GM15510 (cell line): ENCODE results near the gene PTCH1.
A peak's percentile ranks its signal among the peaks of the same experiment; 100 is the strongest.

Experiments used
- POLR2A ChIP-seq: IDR thresholded peaks from 3 replicates; pipeline ENCODE4 v1.6.1; 2011; ENCODE audit warnings: borderline replicate concordance; ENCODE audit not compliant: insufficient read length; ENCODE audit errors: extremely low read depth

The PTCH1 gene

GRCh38 chr9:95506428-95506677 is 10.4 kb downstream of the PTCH1 start:
- TF ChIP-seq POLR2A = no peak

GRCh38 chr9:95505717-95506427 is 10.9 kb downstream of the PTCH1 start:
- peak; percentile 53 for TF ChIP-seq POLR2A

- no peak for TF ChIP-seq POLR2A
Observed at GRCh38 chr9:95505072-95505716, 11.6 kb downstream of the PTCH1 start.

GRCh38 chr9:95504053-95504963 is 12.5 kb downstream of the PTCH1 start:
- TF ChIP-seq POLR2A = no peak

GRCh38 chr9:95503369-95503768 is 13.4 kb downstream of the PTCH1 start:
- TF ChIP-seq POLR2A = no peak

GRCh38 chr9:95502248-95502647 is 14.5 kb downstream of the PTCH1 start:
- no peak for TF ChIP-seq POLR2A

- TF ChIP-seq POLR2A = no peak
Observed at GRCh38 chr9:95499847-95500246, 16.9 kb downstream of the PTCH1 start.

- TF ChIP-seq POLR2A = no peak
Observed at GRCh38 chr9:95499046-95499676, 17.6 kb downstream of the PTCH1 start.

GRCh38 chr9:95498641-95499040 is 18.1 kb downstream of the PTCH1 start:
- TF ChIP-seq POLR2A = no peak

- TF ChIP-seq POLR2A = no peak
Observed at GRCh38 chr9:95497772-95498171, 19.0 kb downstream of the PTCH1 start.

GRCh38 chr9:95496687-95497086 is 20.1 kb downstream of the PTCH1 start:
- TF ChIP-seq POLR2A = no peak

- no peak for TF ChIP-seq POLR2A
Observed at GRCh38 chr9:95495961-95496360, 20.8 kb downstream of the PTCH1 start.

- no peak for TF ChIP-seq POLR2A
Observed at GRCh38 chr9:95495529-95495928, 21.2 kb downstream of the PTCH1 start.

GRCh38 chr9:95494416-95495371 is 22.1 kb downstream of the PTCH1 start:
- TF ChIP-seq POLR2A = no peak
